Measurements from ENCODE around the gene APBA2.
A peak's percentile ranks its signal among the peaks of the same experiment; 100 is the strongest.

Gene APBA2

DNA sequence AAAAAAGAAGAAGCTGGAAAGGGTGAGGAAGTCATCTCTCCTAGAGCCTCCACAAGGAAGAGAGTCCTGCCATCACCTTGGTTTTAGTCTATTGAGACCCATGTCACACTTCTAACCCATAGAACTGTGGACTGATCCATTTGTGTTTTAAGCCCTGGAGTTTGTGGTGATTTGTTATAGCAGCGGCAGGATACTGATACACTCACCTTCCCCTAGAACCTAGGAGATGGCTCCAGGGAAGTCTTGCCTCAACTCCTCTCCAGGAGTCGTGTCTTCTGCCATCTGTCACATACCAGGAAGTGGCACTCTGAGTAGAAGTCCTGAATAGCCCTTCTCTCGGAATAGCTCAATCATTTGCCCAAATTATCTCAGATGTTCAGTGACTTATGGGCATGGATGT is 14.6 kb upstream of the APBA2 start:
- peaks cover 32% of the 10 kb centered on the region for H3K27me3 Mint-ChIP-seq
- H3K36me3 Mint-ChIP-seq = no peaks in the 10 kb centered on the region
- DNase-seq = no peak
- H3K4me3 Mint-ChIP-seq = no peak overlapping the region
- H3K27ac Mint-ChIP-seq = no peak overlapping the region
- H3K9me3 Mint-ChIP-seq = no peaks in the 10 kb centered on the region
- H3K4me1 Mint-ChIP-seq = peaks cover 5% of the 10 kb centered on the region
- CTCF ChIA-PET = no interaction called here

DNA sequence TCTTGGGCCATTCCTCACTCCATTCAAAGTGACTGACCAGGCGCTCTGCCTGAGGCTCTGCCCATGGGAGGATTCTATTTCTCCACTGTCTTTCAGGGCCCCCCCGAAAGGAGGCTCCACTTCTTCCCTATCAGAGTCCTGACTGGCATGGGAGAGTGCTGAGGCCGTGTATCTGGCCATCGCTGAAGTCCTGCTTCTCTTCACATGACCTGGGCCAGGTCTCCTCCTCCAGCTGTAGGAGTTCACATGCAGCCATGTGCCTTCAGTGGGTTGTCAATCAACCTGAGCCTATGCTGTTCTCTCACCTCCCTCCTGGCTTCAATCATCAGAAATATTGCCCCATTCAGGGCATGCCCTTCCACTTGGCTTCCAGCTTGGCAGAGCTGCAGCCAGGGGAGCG is 12.8 kb upstream of the APBA2 start:
- Mint-ChIP-seq H3K36me3 (no peaks in the 10 kb centered on the region), H3K27ac (no peak overlapping the region), H3K27me3 (peaks cover 35% of the 10 kb centered on the region), H3K9me3 (no peaks in the 10 kb centered on the region), H3K4me3 (no peak overlapping the region), H3K4me1 (peaks cover 7% of the 10 kb centered on the region)
- CTCF ChIA-PET = interaction anchor here (1.2 to 1.3 kb wide), 2 partner anchors 101 to 103 kb away, joined by 3 to 4 read pairs; no protein-coding TSS in a partner anchor
- DNase-seq = no peak

DNA sequence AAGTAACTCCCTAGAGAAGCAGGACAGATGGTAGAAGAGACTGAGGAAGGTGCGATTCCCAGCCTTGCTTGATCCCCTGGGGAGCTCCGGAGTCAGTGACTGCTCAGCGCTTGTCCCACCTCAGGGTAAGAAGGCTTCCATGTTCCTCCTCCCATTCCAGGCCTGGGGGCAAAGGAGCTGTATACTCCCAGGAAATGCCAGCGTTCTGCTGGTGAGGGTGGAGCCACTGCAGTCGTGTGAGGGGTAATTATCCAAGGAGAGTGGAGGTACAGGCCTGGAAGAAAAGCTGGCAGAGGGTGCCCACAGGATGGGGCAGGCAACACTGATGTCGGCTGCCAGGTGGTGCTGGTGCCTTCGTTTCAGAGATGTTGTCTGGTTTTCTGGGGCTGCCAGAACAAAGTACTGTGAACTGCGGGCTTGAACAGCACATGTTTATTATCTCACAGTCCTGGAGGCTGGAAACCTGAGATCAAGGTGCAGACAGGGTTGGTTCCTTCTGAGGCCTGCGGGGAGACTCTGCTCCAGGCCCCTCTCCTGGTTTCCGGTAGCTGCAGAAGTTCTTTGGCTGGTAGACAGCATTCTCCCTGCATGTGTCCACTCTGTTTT is 12.1 kb upstream of the APBA2 start:
- peaks cover 41% of the 10 kb centered on the region for H3K27me3 Mint-ChIP-seq
- peak; percentile 34 for DNase-seq
- no peak overlapping the region for H3K27ac Mint-ChIP-seq
- peaks cover 7% of the 10 kb centered on the region for H3K4me1 Mint-ChIP-seq
- H3K4me3 Mint-ChIP-seq = no peak overlapping the region
- CTCF ChIA-PET = interaction anchor here (1.2 to 1.3 kb wide), 2 partner anchors 101 to 102 kb away, joined by 3 to 4 read pairs; no protein-coding TSS in a partner anchor
- no peaks in the 10 kb centered on the region for H3K9me3 Mint-ChIP-seq
- no peaks in the 10 kb centered on the region for H3K36me3 Mint-ChIP-seq

DNA sequence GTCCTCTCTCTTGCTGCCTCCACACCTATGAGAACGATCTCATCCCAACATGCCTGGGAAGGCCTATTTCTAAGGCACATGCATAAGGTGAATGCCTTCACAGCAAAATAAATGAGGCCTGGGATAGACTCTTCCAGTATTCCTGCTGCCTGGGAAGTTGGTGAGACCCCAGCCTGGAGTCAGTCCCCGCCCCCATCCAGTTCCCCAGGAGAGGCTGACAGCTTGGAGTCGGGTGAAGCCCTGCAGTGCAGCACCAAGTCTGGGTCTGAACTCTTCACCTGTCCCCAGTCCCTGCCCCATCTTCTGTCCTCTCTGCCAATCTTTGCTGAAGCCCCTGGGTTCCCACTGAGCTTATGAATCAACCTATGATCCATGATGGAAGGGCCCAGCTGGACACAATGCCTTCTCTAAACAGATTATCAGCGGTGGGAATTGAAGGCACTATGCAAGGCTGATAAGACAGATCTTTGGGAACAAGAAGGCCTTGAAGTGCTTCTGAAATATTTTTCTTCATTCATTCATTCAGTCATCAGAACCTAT is 10.2 kb upstream of the APBA2 start:
- no peak for DNase-seq
- Mint-ChIP-seq H3K36me3 (no peaks in the 10 kb centered on the region), H3K27me3 (peaks cover 55% of the 10 kb centered on the region), H3K27ac (peak overlapping the region; percentile 52), H3K9me3 (no peaks in the 10 kb centered on the region), H3K4me1 (peaks cover 7% of the 10 kb centered on the region), H3K4me3 (no peak overlapping the region)
- CTCF ChIA-PET = no interaction called here

DNA sequence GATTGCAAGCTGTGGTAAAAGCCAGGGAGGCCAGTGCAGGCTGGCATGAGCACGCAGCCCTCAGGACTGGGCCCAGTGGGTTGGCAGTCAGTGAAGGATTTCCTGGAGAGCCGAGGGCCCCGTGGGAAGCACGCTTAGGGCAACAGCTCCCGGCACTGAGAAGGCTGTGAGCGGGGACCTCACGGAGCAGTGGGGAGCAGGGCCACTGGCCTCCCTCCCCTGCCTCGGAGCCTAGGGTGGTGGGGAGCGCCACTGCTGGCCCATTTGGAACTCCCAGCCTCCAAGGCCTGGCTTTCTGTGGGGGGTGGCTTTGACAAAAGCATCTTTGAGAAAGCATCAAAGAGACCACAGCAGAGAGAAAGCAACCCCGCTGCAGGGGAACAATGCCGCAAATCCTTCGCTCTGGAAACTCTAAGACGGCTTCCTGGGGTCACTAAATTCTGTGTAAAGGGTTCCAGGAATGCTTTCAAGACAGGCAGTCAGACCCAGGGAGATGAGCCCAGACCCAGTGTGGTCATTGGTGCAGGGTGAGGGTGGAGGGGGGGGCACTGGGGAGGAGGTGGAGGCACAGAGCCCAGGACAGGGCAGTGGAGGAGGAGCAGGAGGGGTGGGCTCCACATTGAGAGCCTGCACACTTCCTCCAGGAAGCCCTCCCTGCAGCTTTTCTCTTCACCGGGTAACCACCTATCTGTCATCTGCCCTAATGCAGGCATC is 9.5 kb upstream of the APBA2 start:
- Mint-ChIP-seq H3K4me3 (no peak overlapping the region), H3K27ac (no peak overlapping the region), H3K36me3 (no peaks in the 10 kb centered on the region), H3K4me1 (peaks cover 7% of the 10 kb centered on the region), H3K9me3 (no peaks in the 10 kb centered on the region), H3K27me3 (peaks cover 54% of the 10 kb centered on the region)
- CTCF ChIA-PET = no interaction called here
- DNase-seq = no peak

DNA sequence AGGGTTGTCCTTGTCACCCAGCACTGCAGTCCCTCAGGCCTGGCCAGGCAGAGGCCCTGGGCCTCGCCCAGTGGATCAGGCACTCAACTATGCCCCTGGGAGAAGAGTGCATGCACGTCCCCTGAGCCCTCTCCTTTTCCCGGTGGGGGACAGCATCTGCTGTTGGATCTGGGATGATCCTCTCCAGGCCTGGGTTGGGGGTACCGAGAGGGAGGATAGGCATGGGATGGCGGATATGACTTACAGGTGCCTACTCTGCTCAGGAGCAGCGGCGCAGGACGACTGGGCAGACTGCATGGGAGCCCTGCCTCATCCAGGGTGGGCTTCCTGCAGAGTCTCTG is 9.0 kb upstream of the APBA2 start:
- Mint-ChIP-seq H3K9me3 (no peaks in the 10 kb centered on the region), H3K27me3 (peaks cover 54% of the 10 kb centered on the region), H3K4me1 (peaks cover 7% of the 10 kb centered on the region), H3K4me3 (no peak overlapping the region), H3K27ac (no peak overlapping the region), H3K36me3 (no peaks in the 10 kb centered on the region)
- CTCF ChIA-PET = no interaction called here
- DNase-seq = no peak

DNA sequence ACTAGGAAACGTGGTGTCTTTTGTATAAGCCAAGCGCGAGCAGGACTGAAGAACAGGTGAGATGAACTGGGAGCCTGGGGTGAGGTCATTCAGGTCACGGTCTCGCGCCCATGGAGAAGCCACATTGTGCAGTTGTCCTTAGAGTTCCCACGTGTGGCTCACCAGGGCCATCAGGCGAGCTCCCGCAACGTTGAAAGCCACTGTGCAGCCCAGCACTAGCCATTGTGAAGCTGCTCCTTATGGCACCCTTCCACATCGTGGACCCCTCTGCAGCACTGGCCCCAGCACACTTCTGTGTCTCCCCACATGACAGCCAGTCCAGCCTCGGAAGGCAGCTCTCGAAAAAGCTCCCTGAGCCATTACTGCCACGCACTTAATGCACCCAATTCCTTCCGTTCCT is 7.6 kb upstream of the APBA2 start:
- Mint-ChIP-seq H3K27ac (no peak overlapping the region), H3K4me1 (peaks cover 7% of the 10 kb centered on the region), H3K36me3 (no peaks in the 10 kb centered on the region), H3K9me3 (no peaks in the 10 kb centered on the region), H3K27me3 (peaks cover 52% of the 10 kb centered on the region), H3K4me3 (no peak overlapping the region)
- CTCF ChIA-PET = no interaction called here
- no peak for DNase-seq

DNA sequence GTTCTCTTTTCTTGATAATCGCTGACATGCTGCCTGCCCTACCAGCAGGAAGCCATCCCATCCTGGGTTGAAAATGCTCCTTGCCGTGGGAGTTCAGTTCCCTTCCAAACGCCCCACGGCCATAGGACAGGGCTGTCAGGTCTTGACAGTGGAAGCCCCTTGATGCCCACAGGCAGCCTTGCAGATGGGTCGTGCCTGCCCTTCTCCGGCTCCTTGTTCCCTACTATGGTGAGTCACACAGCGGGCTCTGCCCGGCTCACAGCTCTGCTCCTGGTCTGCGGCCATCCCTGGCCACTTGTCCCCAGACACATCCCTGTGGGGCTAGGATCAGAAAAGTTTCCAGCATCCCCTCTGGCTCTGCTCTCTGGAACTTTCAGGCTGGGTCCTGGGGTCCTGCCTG is 6.2 kb upstream of the APBA2 start:
- no peaks in the 10 kb centered on the region for H3K36me3 Mint-ChIP-seq
- H3K27ac Mint-ChIP-seq = no peak overlapping the region
- CTCF ChIA-PET = no interaction called here
- peaks cover 7% of the 10 kb centered on the region for H3K4me1 Mint-ChIP-seq
- no peak overlapping the region for H3K4me3 Mint-ChIP-seq
- no peak for DNase-seq
- H3K27me3 Mint-ChIP-seq = peaks cover 53% of the 10 kb centered on the region
- H3K9me3 Mint-ChIP-seq = no peaks in the 10 kb centered on the region

DNA sequence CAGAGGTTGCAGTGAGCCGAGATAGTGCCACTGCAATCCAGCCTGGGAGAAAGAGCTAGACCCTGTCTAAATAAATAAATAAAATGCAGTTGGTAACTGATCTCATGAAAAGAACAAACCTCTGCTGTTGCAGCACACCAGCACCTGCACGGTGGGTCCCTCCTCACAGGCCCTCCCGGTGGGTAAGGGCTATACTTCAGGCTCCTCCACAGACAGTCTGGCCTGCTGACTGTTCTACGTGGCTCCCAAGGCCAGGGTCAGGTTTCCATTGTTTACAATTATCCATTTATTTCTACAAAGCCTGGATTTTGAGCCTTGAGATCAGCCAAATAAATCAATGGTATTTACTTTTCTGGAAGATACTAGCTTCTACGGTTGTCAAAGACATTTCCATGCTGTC is 5.1 kb upstream of the APBA2 start:
- Mint-ChIP-seq H3K9me3 (no peaks in the 10 kb centered on the region), H3K4me3 (no peak overlapping the region), H3K27me3 (peaks cover 60% of the 10 kb centered on the region), H3K4me1 (peaks cover 7% of the 10 kb centered on the region), H3K36me3 (no peaks in the 10 kb centered on the region), H3K27ac (no peak overlapping the region)
- CTCF ChIA-PET = no interaction called here
- no peak for DNase-seq

DNA sequence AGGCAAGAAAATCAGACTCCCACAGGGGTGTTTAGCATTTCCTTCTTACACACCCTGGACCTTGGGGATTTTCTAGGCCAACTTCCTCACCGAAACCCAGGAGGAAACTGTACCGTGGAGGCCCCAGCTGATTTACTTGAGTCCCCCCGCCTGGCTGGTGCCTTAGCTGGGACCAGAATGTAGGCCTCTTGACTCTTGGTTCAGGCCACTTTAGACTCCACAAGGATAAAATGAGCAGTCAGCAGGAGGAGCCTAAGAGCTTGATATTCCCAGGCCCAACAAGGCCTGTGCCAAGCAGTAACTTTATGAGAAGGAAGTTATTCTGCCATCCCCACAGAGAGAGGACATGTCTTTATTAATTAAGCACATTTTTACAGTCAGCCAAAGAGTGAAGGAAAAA is 4.6 kb upstream of the APBA2 start:
- CTCF ChIA-PET = interaction anchor here (0.8 kb wide), 1 partner anchor 93 kb away, joined by 3 read pairs; no protein-coding TSS in a partner anchor
- no peak for DNase-seq
- H3K4me1 Mint-ChIP-seq = peaks cover 3% of the 10 kb centered on the region
- peaks cover 58% of the 10 kb centered on the region for H3K27me3 Mint-ChIP-seq
- H3K4me3 Mint-ChIP-seq = no peak overlapping the region
- H3K9me3 Mint-ChIP-seq = no peaks in the 10 kb centered on the region
- H3K27ac Mint-ChIP-seq = no peak overlapping the region
- no peaks in the 10 kb centered on the region for H3K36me3 Mint-ChIP-seq

DNA sequence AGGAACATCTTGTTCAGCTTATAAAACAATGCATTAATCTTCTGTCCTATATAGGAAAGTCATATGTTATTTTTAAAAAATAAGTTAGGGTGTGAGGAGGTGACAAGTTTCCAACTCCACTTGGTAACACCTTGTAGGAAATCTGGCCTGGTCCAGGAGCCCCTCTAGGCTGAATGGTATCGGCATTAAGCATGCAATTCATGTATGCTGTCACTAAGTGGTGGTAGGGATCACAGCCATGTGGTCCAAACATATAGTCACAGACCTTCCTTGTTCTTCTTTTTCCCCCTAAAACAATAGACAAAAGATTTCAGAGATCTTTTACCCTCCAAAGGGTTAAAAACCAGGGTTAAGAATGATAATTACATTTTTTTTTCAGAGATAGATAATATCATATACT is 4.2 kb upstream of the APBA2 start:
- no peak for DNase-seq
- Mint-ChIP-seq H3K4me3 (no peak overlapping the region), H3K4me1 (peaks cover 2% of the 10 kb centered on the region), H3K9me3 (no peaks in the 10 kb centered on the region), H3K27ac (no peak overlapping the region), H3K36me3 (no peaks in the 10 kb centered on the region), H3K27me3 (peaks cover 57% of the 10 kb centered on the region)
- CTCF ChIA-PET = interaction anchor here (0.8 kb wide), 1 partner anchor 93 kb away, joined by 3 read pairs; no protein-coding TSS in a partner anchor

DNA sequence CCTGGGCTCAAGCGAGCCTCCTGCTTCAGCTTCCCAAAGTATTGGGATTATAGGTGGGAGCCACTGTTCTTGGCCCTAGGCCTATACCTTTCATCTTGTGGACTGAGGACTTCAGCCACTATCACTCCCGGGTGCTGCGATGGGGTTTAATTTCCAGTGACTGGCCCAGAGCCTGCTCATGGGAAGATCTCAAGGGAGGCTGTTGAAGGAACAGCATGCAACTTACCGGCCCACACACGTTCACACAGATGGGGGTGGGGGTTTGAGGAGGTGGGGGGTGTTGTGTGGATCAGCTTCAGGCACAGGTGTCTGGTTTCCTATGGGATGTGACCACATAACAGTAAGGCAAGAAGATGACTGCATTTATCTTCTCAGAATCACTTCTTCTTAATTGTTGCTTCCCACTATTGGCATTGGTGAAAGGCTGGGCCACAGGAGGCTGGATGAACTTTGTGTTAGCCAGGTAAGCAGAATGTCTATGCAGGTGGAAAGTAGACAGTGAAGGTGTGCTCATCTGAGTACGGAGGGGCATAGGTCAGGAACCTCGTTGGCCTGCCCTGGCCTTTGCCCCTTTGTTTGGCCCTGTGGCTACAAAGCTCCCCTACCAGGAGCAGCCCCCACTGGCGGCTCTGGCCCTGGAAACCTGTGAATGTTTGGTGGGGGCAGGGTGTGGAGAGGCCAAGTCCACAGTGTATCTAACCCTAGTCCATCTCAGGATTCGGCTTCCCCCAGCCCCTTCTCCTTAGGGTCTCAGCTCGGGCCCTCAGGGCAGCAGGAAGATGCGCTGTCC is 1.4 kb upstream of the APBA2 start:
- Mint-ChIP-seq H3K27ac (no peak overlapping the region), H3K36me3 (peaks cover under 1% of the 10 kb centered on the region), H3K27me3 (peaks cover 60% of the 10 kb centered on the region), H3K9me3 (no peaks in the 10 kb centered on the region), H3K4me1 (peaks cover 27% of the 10 kb centered on the region), H3K4me3 (peak overlapping the region; percentile 58)
- CTCF ChIA-PET = no interaction called here
- DNase-seq = no peak

DNA sequence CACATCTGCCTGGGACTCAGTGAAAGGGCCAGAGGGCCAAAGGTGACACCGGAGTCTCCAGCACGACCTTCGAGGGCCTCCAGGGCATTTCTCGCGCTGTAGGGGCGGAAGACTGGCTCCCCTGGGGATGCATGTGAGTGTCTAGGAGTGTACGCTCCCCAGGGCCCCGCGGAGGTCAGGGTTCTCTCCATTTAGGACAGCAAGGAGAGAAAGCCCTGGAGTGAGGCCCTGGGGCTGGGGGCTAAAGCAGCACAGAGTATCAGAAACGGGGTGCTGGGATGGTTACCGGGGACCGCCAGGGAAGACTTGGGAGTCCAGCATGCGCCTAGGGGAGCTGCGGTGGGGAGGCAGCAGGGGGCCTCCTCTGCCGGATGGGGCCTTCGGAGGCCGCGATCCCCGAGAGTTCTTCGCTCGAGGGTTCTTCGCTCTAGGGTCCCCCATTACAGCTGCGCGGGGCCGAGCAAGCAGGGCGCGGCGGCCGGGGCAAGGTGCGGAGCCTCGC is 595 bp upstream of the APBA2 start:
- Mint-ChIP-seq H3K4me1 (peaks cover 36% of the 10 kb centered on the region), H3K27ac (no peak overlapping the region), H3K9me3 (no peaks in the 10 kb centered on the region), H3K27me3 (peaks cover 54% of the 10 kb centered on the region), H3K4me3 (peak overlapping the region; percentile 58), H3K36me3 (peaks cover 5% of the 10 kb centered on the region)
- CTCF ChIA-PET = no interaction called here
- DNase-seq = no peak
